HepG2 (cell line): Measurements from ENCODE around the gene IQCK. TPM values are rescaled to one million over a fixed set of nuclear protein-coding genes. Genes with fewer than 3 reads are reported as not detected.

ENCODE experiments used
- ATAC-seq: fragments of 200-7000 bp; cut with Tn5 transposase; 3 replicates; pipeline ENCODE4 v1.9.1; 2020; ENCODE audit warnings: mild to moderate bottlenecking, moderate library complexity
- BruUV-seq: library from RNA; stranded (reverse); fragments of 400-500 nt; replicated peaks from 2 replicates; lab custom pipeline; 2021; lab: Mats Ljungman, UMichigan
- CTCF ChIA-PET: fragments of 300-600 bp; formaldehyde crosslinking; extraction: SDS; loops from one replicate; lab custom pipeline; 2021; ENCODE audit warnings: low total read pairs, inconsistent platforms, low intra/inter-chr PET ratio; lab: Yijun Ruan, JAX
- POLR2A ChIA-PET: fragments of 350-600 bp; sonication (Branson Sonifier 250); formaldehyde crosslinking; loops from one replicate; lab custom pipeline; 2020; ENCODE audit warnings: antibody characterized with exemption, inconsistent platforms; lab: Yijun Ruan, JAX
- DNase-seq: peaks from one replicate; pipeline ENCODE4 v3.0.0-alpha.2; 2015; ENCODE audit warnings: low spot score
- FAIRE-seq: peaks from 3 replicates; lab custom pipeline; 2011; peaks lifted over from hg19 to GRCh38; lab: Jason Lieb, UNC
- H2AFZ ChIP-seq: one replicate; pipeline ENCODE4 v1.6.1; 2011; ENCODE audit warnings: low read length, inconsistent platforms
- H3K27ac ChIP-seq: fragments of 300-600 bp; 3 replicates; pipeline ENCODE4 v1.8.0; 2011; ENCODE audit warnings: mixed run types, mild to moderate bottlenecking, mixed read lengths, low read length, inconsistent platforms; ENCODE audit not compliant: insufficient read depth; ENCODE audit errors: extremely low read length
- H3K27me3 ChIP-seq, 2 experiments: fragments of 200-600 bp in 1 of 2; 2 replicates in 1 of 2; 3 replicates in 1 of 2; pipeline versions ENCODE4 v1.6.0 to v1.8.0; 2011; ENCODE audit warnings: low read length in 2 of 2, mild to moderate bottlenecking in 2 of 2, moderate library complexity in 2 of 2, inconsistent platforms in 1 of 2; ENCODE audit not compliant: insufficient read depth in 2 of 2, control insufficient read depth in 1 of 2
- H3K36me3 ChIP-seq, 2 experiments: fragments of 200-600 bp in 1 of 2; replicated peaks in 1 of 2; 2 replicates in 1 of 2; 3 replicates in 1 of 2; pipeline versions ENCODE4 v1.5.1 to v1.8.0; 2011; ENCODE audit warnings: low read length in 2 of 2, inconsistent platforms in 1 of 2; ENCODE audit not compliant: insufficient read depth in 2 of 2, control insufficient read depth in 1 of 2
- H3K4me1 ChIP-seq: 2 replicates; pipeline ENCODE4 v1.5.1; 2012; ENCODE audit warnings: low read length, inconsistent platforms; ENCODE audit not compliant: insufficient read depth
- H3K4me2 ChIP-seq: 2 replicates; pipeline ENCODE4 v1.6.0; 2011; ENCODE audit warnings: low read depth, low read length, inconsistent platforms
- H3K4me3 ChIP-seq, 3 experiments: fragments of 200-600 bp in 1 of 3; sonication (generic), shearing (Covaris generic) in 1 of 3; replicated peaks in 1 of 3; 2 replicates each; pipeline ENCODE4 v1.5.1; 2011 to 2016; ENCODE audit warnings: low read length in 3 of 3, inconsistent platforms in 2 of 3, low read depth in 2 of 3, mild to moderate bottlenecking in 2 of 3, control low read depth in 1 of 3, mixed read lengths in 1 of 3; ENCODE audit not compliant: insufficient read depth in 1 of 3
- H3K79me2 ChIP-seq: one replicate; pipeline ENCODE4 v1.6.1; 2011; ENCODE audit warnings: low read length, inconsistent platforms; ENCODE audit not compliant: insufficient read depth
- H3K9ac ChIP-seq: 2 replicates; pipeline ENCODE4 v1.6.0; 2011; ENCODE audit warnings: mild to moderate bottlenecking, low read depth, low read length, inconsistent platforms; ENCODE audit not compliant: insufficient read depth
- H3K9me3 ChIP-seq: 2 replicates; pipeline ENCODE4 v1.5.1; 2012; ENCODE audit warnings: mild to moderate bottlenecking, low read length
- H4K20me1 ChIP-seq: 2 replicates; pipeline ENCODE4 v1.6.0; 2011; ENCODE audit warnings: inconsistent platforms, mild to moderate bottlenecking, low read length, moderate library complexity; ENCODE audit not compliant: insufficient read depth
- CCAR2 ChIP-seq: fragments of 200-400 bp; formaldehyde crosslinking; optimal IDR thresholded peaks from 2 replicates; pipeline ENCODE3; 2018; ENCODE audit warnings: low read depth, mild to moderate bottlenecking, low read length, moderate library complexity
- ETV6 ChIP-seq: sonication (generic); formaldehyde crosslinking; conservative IDR thresholded peaks from 2 replicates; pipeline ENCODE4 v1.4.0; 2020; ENCODE audit warnings: missing genetic modification reagents
- FOXA1 ChIP-seq, 2 experiments: fragments of 450-650 bp in 1 of 2; sonication (generic) in 1 of 2; formaldehyde crosslinking in 1 of 2; IDR thresholded peaks; 2 replicates each; pipeline versions ENCODE4 v1.4.0 to v1.6.1; 2016 to 2020; ENCODE audit warnings: missing genetic modification reagents in 1 of 2
- GZF1 ChIP-seq: sonication (generic); formaldehyde crosslinking; IDR thresholded peaks from 2 replicates; pipeline ENCODE4 v1.5.1; 2020; ENCODE audit warnings: mild to moderate bottlenecking, missing genetic modification reagents
- HDAC2 ChIP-seq: sonication (generic); formaldehyde crosslinking; IDR thresholded peaks from 2 replicates; pipeline ENCODE4 v1.4.0; 2020; ENCODE audit warnings: missing genetic modification reagents
- JUND ChIP-seq: sonication (generic); formaldehyde crosslinking; IDR thresholded peaks from 2 replicates; pipeline ENCODE4 v1.8.0; 2022; ENCODE audit warnings: mild to moderate bottlenecking, missing genetic modification reagents
- NFATC3 ChIP-seq: sonication (generic); formaldehyde crosslinking; IDR thresholded peaks from 2 replicates; pipeline ENCODE4 v1.5.1; 2020; ENCODE audit warnings: mild to moderate bottlenecking, missing genetic modification reagents
- NFE2L2 ChIP-seq: fragments of 150-350 bp; IDR thresholded peaks from 2 replicates; pipeline ENCODE4 v1.6.1; 2014; ENCODE audit warnings: low read length
- PTBP1 ChIP-seq: fragments of 200-400 bp; formaldehyde crosslinking; IDR thresholded peaks from 2 replicates; pipeline ENCODE4 v1.6.1; 2018; ENCODE audit warnings: low read length, low read depth; ENCODE audit not compliant: poor library complexity, severe bottlenecking
- SKIL ChIP-seq: sonication (generic); formaldehyde crosslinking; IDR thresholded peaks from 2 replicates; pipeline ENCODE4 v1.8.0; 2022; ENCODE audit warnings: missing genetic modification reagents, mild to moderate bottlenecking, moderate library complexity, borderline replicate concordance
- TAF15 ChIP-seq: fragments of 200-400 bp; formaldehyde crosslinking; IDR thresholded peaks from one replicate; pipeline ENCODE4 v1.6.1; 2018; ENCODE audit warnings: mild to moderate bottlenecking, low read depth, low read length; ENCODE audit not compliant: poor library complexity, severe bottlenecking
- ZBTB10 ChIP-seq: sonication (generic); formaldehyde crosslinking; IDR thresholded peaks from 2 replicates; pipeline ENCODE4 v1.4.0; 2020; ENCODE audit warnings: missing genetic modification reagents, borderline replicate concordance
- ZFP36 ChIP-seq: fragments of 150-350 bp; IDR thresholded peaks from 2 replicates; pipeline ENCODE4 v1.6.1; 2018; ENCODE audit warnings: borderline replicate concordance, low read length, low read depth; ENCODE audit not compliant: partially characterized antibody
- ZNF256 ChIP-seq: sonication (generic); formaldehyde crosslinking; conservative IDR thresholded peaks from 2 replicates; pipeline ENCODE4 v1.4.0; 2020; ENCODE audit warnings: missing genetic modification reagents
- ZNF263 ChIP-seq: sonication (generic); formaldehyde crosslinking; IDR thresholded peaks from 2 replicates; pipeline ENCODE4 v1.4.0; 2020; ENCODE audit warnings: missing genetic modification reagents
- ZNF276 ChIP-seq: sonication (generic); formaldehyde crosslinking; IDR thresholded peaks from 2 replicates; pipeline ENCODE4 v1.4.0; 2020; ENCODE audit warnings: mild to moderate bottlenecking, low read depth, missing genetic modification reagents
- ZNF296 ChIP-seq: sonication (generic); formaldehyde crosslinking; conservative IDR thresholded peaks from 2 replicates; pipeline ENCODE4 v1.5.0; 2020; ENCODE audit warnings: mild to moderate bottlenecking, missing genetic modification reagents
- ZNF546 ChIP-seq: sonication (generic); formaldehyde crosslinking; conservative IDR thresholded peaks from 2 replicates; pipeline ENCODE4 v1.8.1; 2023; ENCODE audit warnings: mild to moderate bottlenecking, missing genetic modification reagents
- WGBS: methylation state at CpG from one replicate; pipeline ENCODE4 v1.1.6; 2017; ENCODE audit warnings: low lambda C conversion rate; 5-methylcytosine and 5-hydroxymethylcytosine counted together
- in situ Hi-C: cut with HindIII; loops from 2 replicates; pipeline ENCODE4 v1.10.0; 2017; ENCODE audit warnings: low pct_unique_long_range_greater_than_20kb; ENCODE audit not compliant: extremely low pct_ligation_motif_present
- intact Hi-C: fragments of 100-400 bp; cut with micrococcal nuclease; formaldehyde crosslinking; loops from one replicate; pipeline ENCODE4 v1.10.0; 2022; ENCODE audit not compliant: unreplicated experiment
- polyA plus RNA-seq, 8 experiments: library from polyadenylated mRNA; depleted of rRNA in 3 of 8; stranded (reverse) in 7 of 8; unstranded in 1 of 8; fragments of >200 nt; fragmentation: Illumina TruSeq in 4 of 8; extraction: Trizol in 4 of 8; gene quantifications; 2 replicates each; pipeline versions ENCODE4 v1.2.1 to v1.2.3, GENCODE V29; 2011 to 2016; ENCODE audit warnings: low read depth in 4 of 8, missing spikeins in 1 of 8, mixed read lengths in 1 of 8; ENCODE audit not compliant: insufficient read depth in 1 of 8
- total RNA-seq, 5 experiments: library from RNA; depleted of rRNA; stranded (reverse); fragments of >200 nt; fragmentation: Illumina TruSeq; extraction: Trizol; gene quantifications; 2 replicates each; pipeline ENCODE4 v1.2.3, GENCODE V29; 2016; ENCODE audit warnings: low read depth in 1 of 5

IQCK gene
- total and polyA plus RNA-seq, 2 of the 13 experiments (the other 11 are each of a cell fraction or from before 2014, with no cell fraction given): 5.1 to 7.3 TPM

GRCh38 chr16:19876501-19877059 is 158.5 kb downstream of the IQCK start:
- Histone ChIP-seq H3K4me1 (no peaks in the 10 kb centered on the region), H3K9ac (no peak overlapping the region), H3K27ac (no peak overlapping the region), H3K79me2 (no peaks in the 10 kb centered on the region), H3K4me3 (no peak overlapping the region), H3K9me3 (no peaks in the 10 kb centered on the region), H3K36me3 (no peaks in the 10 kb centered on the region), H4K20me1 (no peaks in the 10 kb centered on the region), H3K4me2 (no peak overlapping the region), H2AFZ (no peak overlapping the region), H3K27me3 (0 out of 5 replicates have a peak, but pooled peaks cover 0 to under 1% of the 10 kb centered on the region in 2 experiments)
- intact Hi-C loops: no loop called here
- ChIA-PET POLR2A (no interaction called here), CTCF (no interaction called here)
- ATAC-seq: no peak
- DNase-seq: no peak
- WGBS: 51% methylated on average over 10 of the region's 10 CpGs
- in situ Hi-C loops: no loop called here
- no TSS peak for BruUV-seq
- no peak for FAIRE-seq
- TF ChIP-seq HDAC2 (CRISPR knock-in tag) (no peak), TAF15 (no peak), PTBP1 (no peak), NFATC3 (CRISPR knock-in tag) (no peak), NFE2L2 (no peak), ZBTB10 (CRISPR knock-in tag) (no peak), ZNF276 (CRISPR knock-in tag) (no peak), CCAR2 (no peak), SKIL (CRISPR knock-in tag) (no peak), ZNF263 (no peak), FOXA1 (IDR thresholded peaks at IDR 0.05) (no peak), FOXA1 (CRISPR knock-in tag; IDR thresholded peaks at IDR 0.05) (no peak), ZFP36 (no peak), ZNF546 (no peak), GZF1 (CRISPR knock-in tag) (no peak), ETV6 (CRISPR knock-in tag) (no peak), JUND (CRISPR knock-in tag) (no peak), ZNF256 (CRISPR knock-in tag) (no peak), ZNF296 (no peak)
